Fibroblast of skin of back (primary cell): Measurements from ENCODE around the gene VPS35L.
A peak's percentile ranks its signal among the peaks of the same experiment; 100 is the strongest.
"Not testable (repeated sequence)": the region's sequence is repeated elsewhere in the genome, so short reads cannot be mapped to it uniquely, and the experiment has no call there.

Experiments
- DNase-seq: peaks from one replicate; pipeline ENCODE4 v3.0.0-alpha.2; 2013

Gene VPS35L

DNA sequence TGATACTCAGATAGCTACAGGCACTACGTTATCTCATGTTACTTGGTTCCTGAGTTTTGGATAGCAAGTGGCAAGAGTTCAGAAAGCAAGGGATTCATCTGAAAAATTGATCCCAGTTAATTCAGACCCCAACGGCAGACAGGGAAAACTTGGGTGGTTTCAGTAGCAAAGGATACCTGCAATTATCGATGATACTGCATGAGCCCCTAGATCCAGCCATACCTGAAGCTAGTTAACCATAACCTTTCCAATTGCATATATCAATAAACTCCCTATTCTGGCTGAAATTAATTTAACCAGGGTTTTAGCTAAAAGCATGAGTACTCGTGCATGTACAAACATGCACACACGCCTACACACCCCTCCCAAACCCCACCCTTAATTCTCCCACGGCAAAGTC is 158.2 kb downstream of the VPS35L start:
- DNase-seq: no peak

- no peak for DNase-seq
Measured at GRCh38 chr16:19715566-19715965, 160.1 kb downstream of the VPS35L start.

- DNase-seq: no peak
Measured at GRCh38 chr16:19716183-19716582, 160.7 kb downstream of the VPS35L start.

DNA sequence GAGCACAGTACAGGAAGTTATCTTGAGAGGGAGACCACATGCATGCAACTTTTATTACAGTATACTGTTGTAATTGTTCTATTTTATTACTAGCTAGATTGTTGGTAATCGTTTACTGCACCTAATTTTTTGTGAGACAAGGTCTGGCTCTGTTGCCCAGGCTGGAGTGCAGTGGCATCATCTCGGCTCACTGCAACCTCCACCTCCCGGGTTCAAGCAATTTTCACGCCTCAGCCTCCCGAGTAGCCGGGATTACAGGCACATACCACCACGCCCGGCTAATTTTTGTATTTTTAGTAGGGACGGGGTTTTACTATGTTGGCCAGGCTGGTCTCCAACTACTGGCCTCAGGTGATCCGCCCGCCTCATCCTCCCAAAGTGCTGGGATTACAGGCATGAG is 161.2 kb downstream of the VPS35L start:
- not testable (repeated sequence) for DNase-seq

- DNase-seq: no peak
Measured at GRCh38 chr16:19717314-19717713, 161.8 kb downstream of the VPS35L start.

DNA sequence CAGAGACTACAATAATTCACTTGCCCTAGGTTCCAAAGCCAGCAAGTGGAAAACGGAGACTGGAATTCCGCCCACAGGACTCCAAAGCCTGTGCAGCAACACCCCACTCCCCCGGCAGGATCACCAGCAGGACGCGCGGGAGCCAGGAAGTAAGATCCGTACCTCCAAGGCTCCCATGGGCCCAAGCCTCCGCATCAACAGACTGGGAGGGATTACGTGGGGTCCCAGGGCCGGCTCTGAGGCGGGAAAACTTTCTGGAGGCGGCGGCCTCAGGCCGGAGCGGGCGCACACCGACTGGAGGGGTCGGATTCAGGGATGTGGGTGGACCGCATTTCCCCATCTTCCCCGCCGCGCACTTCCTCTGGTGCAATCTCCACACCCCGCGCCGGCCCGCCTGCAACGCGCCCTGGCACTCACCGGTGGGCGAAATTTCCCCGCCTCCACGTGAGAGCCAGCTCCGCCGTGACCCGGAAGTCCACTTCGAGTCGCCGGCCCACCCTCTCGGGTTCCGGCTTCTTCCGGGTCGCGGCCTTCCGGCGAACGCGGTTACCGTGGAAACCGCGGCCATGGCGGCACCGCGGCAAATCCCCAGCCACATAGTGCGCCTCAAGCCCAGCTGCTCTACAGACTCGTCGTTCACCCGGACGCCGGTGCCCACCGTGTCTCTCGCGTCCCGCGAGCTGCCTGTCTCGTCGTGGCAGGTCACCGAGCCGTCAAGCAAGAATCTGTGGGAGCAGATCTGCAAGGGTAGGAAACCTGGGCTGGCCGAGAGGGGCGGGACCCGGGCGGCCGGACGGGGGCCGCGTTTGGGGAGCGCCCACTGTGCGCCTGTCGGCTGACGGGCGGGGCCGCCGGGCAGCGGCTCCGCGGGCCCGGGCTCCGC is 162.5 kb downstream of the VPS35L start, which contains the start of the genes IQCK and KNOP1:
Gene IQCK, plus strand, starts transcription at position 531 of the 883 bp plus-strand sequence. Its CDS starts 36 bp downstream, at position 567.
Gene KNOP1, minus strand, starts transcription at position 487 of the 883 bp plus-strand sequence. CDS start 3,192 bp downstream, outside the sequence.
- DNase-seq: peak; percentile 88

DNA sequence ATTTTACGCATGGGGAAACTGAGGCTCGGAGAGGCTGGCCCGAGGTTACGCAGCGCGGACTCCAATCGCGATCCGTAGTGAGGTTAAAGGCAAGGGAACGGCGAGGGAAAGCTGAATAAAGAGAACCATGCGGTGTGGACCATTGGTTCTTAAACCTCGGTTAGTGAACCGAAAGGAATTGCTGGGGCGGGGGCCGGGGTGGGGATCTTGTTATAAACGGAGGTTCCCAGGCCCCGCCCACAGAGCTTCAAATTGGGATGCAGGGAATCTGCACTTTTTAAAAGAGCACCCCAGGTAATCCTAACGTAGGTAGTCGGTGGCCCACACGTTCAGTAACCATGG is 163.1 kb downstream of the VPS35L start:
- no peak for DNase-seq

- DNase-seq: no peak
Measured at GRCh38 chr16:19722269-19722952, 166.9 kb downstream of the VPS35L start.

GRCh38 chr16:19722981-19723380 is 167.5 kb downstream of the VPS35L start:
- no peak for DNase-seq

DNA sequence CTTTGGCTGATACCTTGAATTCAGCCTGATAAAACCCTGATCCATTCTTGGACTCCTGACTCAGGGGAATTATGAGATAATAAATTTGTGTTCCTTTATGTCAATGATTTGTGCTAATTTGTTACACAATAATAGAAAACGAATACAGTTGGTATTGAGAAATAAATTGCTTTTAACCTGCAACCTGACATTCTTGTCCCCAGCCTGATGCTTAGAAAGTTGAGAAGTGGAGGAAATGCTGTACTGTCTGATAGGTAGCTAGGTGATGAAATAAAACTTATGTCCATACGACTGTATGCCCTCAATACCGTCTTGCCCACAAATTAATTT is 173.1 kb downstream of the VPS35L start:
- DNase-seq: no peak

DNA sequence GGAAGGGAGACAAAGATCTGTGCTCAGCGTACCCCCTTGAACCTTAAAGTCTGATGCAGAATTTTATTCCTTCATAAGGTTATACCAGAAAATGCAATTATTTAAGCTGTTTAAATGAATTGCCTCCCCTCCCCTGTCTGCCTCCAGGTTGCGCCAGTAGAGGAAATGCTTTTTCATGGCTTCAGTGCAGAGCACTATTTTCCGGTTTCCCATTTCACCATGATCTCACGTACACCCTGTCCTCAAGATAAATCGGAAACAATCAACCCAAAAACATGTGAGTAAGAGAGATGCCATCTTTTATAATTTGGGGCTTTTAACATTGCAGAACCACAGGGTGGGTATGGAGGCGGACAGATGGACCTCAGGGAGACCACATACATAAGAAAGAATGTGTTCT is 178.0 kb downstream of the VPS35L start:
- no peak for DNase-seq

DNA sequence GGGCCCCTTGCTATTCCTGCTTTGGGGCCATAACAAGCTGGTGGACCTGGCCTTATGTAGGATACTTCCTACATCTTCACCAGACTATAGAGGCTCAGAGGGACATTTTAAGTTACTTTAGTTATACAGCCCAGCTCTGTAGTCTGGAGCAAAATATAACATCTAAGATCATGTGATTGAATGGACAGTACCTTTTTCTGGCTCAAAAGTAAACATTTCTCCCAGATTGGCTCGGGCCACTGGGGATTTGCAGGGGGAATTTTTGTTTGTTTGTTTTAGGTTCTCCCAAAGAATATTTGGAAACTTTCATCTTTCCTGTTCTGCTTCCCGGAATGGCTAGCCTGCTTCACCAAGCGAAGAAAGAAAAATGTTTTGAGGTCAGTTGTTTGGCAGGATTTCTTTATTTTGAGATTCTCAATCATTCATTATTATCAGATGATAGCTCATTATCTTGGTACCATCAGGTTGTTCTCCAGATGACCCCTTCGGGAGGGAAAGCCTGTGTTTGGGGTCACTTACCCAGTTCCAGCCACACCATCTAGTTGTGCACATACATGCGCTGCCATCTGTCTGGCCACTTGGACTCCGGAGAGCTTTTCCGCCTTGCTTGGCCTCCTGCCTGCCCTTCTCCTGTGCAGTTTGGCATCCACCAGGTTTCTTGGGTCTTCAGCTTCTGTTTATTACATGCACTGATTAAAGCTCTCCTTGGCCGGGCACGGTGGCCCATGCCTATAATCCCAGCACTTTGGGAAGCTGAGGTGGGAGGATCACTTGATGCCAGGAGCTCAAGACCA is 179.8 kb downstream of the VPS35L start:
- DNase-seq: no peak

DNA sequence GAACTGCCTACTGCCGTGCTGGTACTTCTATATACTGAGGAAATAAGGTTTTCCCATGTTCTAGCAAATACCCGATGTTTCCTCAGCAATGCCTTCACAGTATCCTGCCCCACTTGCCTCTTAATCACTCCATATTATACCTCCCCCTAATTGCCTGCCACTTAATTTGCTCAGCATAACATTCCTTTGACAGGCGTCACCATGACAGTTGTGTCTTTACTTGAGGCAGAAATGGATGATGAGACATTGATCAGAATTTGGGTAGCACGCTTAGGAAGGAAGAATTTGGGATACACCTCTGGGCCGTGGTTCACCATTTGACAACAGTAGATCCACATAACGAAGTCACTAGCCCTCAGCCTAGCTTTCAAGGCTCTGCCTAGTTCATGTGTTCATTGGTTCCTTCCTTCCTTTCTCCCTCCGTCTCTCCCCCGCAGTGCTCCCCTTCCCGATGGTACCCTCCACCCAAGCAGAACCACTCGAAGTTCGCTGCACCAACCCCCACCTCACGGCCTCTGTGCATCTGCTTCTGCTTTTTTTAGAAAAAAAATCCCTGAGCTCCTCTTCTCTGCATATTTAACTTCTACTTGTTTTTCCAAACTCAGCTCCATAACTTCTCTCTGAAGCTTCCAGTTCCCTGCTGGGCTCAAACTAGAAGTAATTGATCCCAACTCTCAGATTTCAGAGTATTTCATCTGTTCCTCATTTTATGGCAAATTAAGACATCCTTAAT is 182.0 kb downstream of the VPS35L start:
- no peak for DNase-seq

- DNase-seq: no peak
Measured at GRCh38 chr16:19741354-19741753, 185.9 kb downstream of the VPS35L start.

DNA sequence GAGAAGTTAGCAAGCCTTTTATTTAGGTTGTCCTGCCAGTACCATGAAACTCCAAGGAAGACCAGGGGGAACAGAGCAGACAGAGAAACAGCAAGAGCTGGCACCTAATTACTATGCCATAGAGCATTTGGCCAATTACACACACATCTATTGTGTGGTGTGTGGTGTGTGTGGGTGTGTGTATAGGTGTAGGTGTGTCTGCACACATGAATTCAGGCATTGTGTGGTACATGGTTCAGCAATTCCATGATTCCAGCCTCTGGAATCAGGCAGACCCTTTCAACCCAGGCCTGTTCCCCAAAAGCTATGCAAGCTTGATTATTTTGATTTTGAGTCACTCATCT is 188.3 kb downstream of the VPS35L start:
- DNase-seq: no peak

DNA sequence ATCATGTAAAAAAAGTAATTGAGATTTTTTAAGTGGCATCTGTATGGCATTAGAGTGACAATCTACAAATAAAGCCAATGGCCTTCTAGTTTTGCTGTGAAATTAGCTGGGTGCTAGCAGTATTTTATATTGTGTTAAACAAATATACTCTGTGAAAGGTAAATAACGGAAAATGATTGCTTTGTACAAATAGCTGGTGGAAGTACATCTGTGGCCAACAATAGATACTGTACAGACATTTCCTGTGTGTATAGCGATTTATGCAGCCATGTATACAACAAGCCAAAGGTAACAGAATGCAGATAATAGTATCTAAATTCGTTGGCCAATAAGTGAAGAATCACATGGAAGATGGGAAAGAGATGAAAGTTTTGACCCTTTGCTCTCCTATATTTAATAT is 189.2 kb downstream of the VPS35L start:
- DNase-seq: no peak

DNA sequence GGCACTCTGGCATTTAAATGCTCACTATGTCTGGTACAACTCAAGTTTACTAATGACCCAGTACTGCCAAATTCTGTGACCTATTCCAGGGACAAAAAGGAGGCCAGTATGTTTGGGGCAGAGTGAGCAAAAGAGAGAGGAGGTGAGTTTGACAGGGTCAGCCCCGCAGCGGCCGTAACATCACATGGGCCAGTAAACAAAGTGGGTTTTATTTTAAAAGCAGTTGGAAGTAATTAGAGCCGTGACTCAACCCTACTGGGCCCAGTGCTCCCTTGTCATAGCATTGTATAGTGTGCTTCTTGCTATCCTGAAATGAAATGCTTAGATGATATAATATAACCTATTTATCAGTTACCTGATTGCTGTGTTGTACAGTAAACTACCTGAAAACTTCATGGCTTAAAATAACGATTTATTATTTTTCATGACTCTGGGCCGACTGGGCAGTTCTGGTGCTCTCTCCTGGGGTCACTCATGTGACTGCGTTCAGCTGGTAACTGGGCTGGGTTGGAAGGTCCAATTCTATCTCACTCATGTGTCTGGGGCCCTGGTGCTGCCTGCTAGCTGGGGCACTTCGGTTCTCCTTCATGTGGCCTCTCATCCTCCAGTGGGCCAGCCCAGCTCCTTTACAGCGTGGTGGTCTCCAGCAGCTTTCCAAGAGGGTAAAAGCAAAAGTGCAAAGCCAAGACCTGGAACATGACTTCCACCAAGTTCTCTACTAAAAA is 189.9 kb downstream of the VPS35L start:
- DNase-seq: no peak

DNA sequence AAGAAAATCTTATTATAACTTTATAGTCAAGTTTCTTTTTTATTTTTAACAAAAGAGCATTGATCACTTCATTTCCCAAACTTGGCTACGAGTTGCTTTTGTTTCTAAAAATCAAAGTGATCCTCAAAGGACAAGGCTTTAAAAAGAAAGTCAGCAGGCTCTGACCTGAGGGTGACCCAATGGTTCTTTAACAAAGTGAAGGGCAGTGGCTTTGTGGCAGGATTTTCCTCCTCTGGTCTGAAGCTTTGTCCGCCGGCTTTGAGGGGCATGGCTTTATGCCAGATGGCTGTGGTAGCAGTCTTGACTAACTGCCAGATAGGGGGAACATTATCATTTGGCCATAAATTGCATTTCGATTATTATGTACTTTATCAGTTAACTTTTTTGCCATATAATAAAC is 191.1 kb downstream of the VPS35L start:
- DNase-seq: no peak

DNA sequence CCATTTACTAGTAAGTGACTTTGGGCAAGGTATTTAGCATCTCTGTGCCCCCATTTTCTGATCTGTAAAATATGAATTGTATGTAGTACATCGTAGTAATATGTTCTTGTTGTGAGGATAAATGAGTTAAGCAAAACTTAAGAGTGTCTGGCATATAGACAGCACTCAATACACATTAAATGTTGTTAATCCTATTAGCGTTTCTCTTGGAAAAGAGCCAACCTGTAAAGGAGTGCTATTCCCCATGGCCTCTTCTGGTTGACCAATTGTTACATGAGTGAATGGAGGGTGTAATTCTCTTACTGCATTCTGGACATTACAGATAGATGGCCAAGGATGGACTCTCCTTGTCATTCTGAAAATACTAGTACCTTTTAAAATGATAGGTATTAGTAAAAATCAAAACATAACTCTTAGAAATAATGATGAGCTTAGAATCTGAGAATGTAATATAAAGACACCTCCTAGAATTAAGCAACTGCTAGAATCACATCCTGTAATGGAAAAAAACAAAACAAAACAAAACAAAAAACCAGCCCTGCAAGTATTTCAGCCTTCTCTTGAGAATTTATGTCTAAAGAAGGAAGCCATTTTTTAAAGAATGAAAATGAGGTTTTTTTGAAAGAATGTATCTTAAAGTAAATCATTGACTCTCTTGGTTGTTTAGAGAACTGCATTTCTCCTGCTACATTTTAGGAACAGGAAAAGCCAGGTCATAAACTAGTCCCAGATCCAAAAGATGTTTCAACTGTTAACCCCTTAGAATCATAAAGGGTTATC is 193.1 kb downstream of the VPS35L start:
- no peak for DNase-seq

GRCh38 chr16:19749571-19750080 is 194.1 kb downstream of the VPS35L start:
- DNase-seq: no peak
